ENCODE data around the gene DSCAM. TPM values are rescaled to one million over a fixed set of nuclear protein-coding genes. Genes with fewer than 3 reads are reported as not detected.

The DSCAM gene
- total and polyA plus RNA-seq, 4 experiments from 2014 or later = not detected

- Mint-ChIP-seq H3K27ac (no peak overlapping the region), H3K4me1 (no peaks in the 10 kb centered on the region), H3K27me3 (peaks cover 0 to 3% of the 10 kb centered on the region in 2 donors), H3K4me3 (no peak overlapping the region), H3K9me3 (peaks cover 0 to 6% (median 3%) of the 10 kb centered on the region in 8 donors), H3K36me3 (no peaks in the 10 kb centered on the region)
- H3K4me3 ChIP-seq (ENCODE audit: low read length in 2 of 2) = no peak overlapping the region
- intact Hi-C loops (cut with micrococcal nuclease) = no loop called here
- DNase-seq = no peak
- H3K9me3 ChIP-seq (ENCODE audit: control insufficient read depth in 1 of 2, low read length in 2 of 2) = no peaks in the 10 kb centered on the region
- POLR2A ChIA-PET (ENCODE audit: partially characterized antibody) = no interaction called here
- no peaks in the 10 kb centered on the region for H3K27me3 ChIP-seq (ENCODE audit: insufficient read depth, low read length)
- no peaks in the 10 kb centered on the region for H3K4me1 ChIP-seq (ENCODE audit: insufficient read depth, low read length)
- CTCF ChIA-PET (ENCODE audit: partially characterized antibody) = no interaction called here
- H3K27ac ChIP-seq (ENCODE audit: low read depth, low read length) = no peak overlapping the region
- no peaks in the 10 kb centered on the region for H3K36me3 ChIP-seq (ENCODE audit: insufficient read depth, low read length)
Observed at GRCh38 chr21:40753756-40754155, 93.2 kb downstream of the DSCAM start.

- intact Hi-C loops (cut with micrococcal nuclease) = no loop called here
- Mint-ChIP-seq H3K9me3 (peaks cover 0 to 5% (median 3%) of the 10 kb centered on the region in 8 donors), H3K27me3 (peaks cover 0 to 3% of the 10 kb centered on the region in 2 donors), H3K4me1 (no peaks in the 10 kb centered on the region), H3K27ac (no peak overlapping the region), H3K4me3 (no peak overlapping the region), H3K36me3 (no peaks in the 10 kb centered on the region)
- DNase-seq = no peak
- ChIA-PET POLR2A (ENCODE audit: partially characterized antibody) (no interaction called here), CTCF (ENCODE audit: partially characterized antibody) (no interaction called here)
- Histone ChIP-seq H3K36me3 (ENCODE audit: insufficient read depth, low read length) (no peaks in the 10 kb centered on the region), H3K27me3 (ENCODE audit: insufficient read depth, low read length) (no peaks in the 10 kb centered on the region), H3K4me3 (ENCODE audit: low read length in 2 of 2) (no peak overlapping the region), H3K9me3 (ENCODE audit: control insufficient read depth in 1 of 2, low read length in 2 of 2) (no peaks in the 10 kb centered on the region), H3K27ac (ENCODE audit: low read depth, low read length) (no peak overlapping the region), H3K4me1 (ENCODE audit: insufficient read depth, low read length) (no peaks in the 10 kb centered on the region)
Observed at GRCh38 chr21:40752125-40752524, 94.8 kb downstream of the DSCAM start.

- Histone ChIP-seq H3K36me3 (ENCODE audit: insufficient read depth, low read length) (no peaks in the 10 kb centered on the region), H3K27me3 (ENCODE audit: insufficient read depth, low read length) (no peaks in the 10 kb centered on the region), H3K27ac (ENCODE audit: low read depth, low read length) (no peak overlapping the region), H3K9me3 (ENCODE audit: control insufficient read depth in 1 of 2, low read length in 2 of 2) (no peaks in the 10 kb centered on the region), H3K4me1 (ENCODE audit: insufficient read depth, low read length) (no peaks in the 10 kb centered on the region), H3K4me3 (ENCODE audit: low read length in 2 of 2) (no peak overlapping the region)
- POLR2A ChIA-PET (ENCODE audit: partially characterized antibody) = no interaction called here
- intact Hi-C loops (cut with micrococcal nuclease) = no loop called here
- no peaks in the 10 kb centered on the region for H3K36me3 Mint-ChIP-seq
- peaks cover 0 to 2% of the 10 kb centered on the region in 2 donors for H3K27me3 Mint-ChIP-seq
- H3K9me3 Mint-ChIP-seq = peaks cover 0 to 3% (median 1%) of the 10 kb centered on the region in 8 donors
- no peak for DNase-seq
- no peaks in the 10 kb centered on the region for H3K4me1 Mint-ChIP-seq
- H3K4me3 Mint-ChIP-seq = no peak overlapping the region
- H3K27ac Mint-ChIP-seq = no peak overlapping the region
- CTCF ChIA-PET (ENCODE audit: partially characterized antibody) = no interaction called here
Observed at GRCh38 chr21:40751221-40751620, 95.7 kb downstream of the DSCAM start.

GRCh38 chr21:40736145-40736544 is 110.8 kb downstream of the DSCAM start:
- CTCF ChIA-PET (ENCODE audit: partially characterized antibody) = no interaction called here
- Mint-ChIP-seq H3K4me1 (no peaks in the 10 kb centered on the region), H3K27ac (no peak overlapping the region), H3K4me3 (no peak overlapping the region), H3K9me3 (peaks cover 0 to 4% (median 0%) of the 10 kb centered on the region in 8 donors), H3K27me3 (peaks cover 0 to 2% of the 10 kb centered on the region in 2 donors), H3K36me3 (no peaks in the 10 kb centered on the region)
- Histone ChIP-seq H3K27ac (ENCODE audit: low read depth, low read length) (no peak overlapping the region), H3K9me3 (ENCODE audit: control insufficient read depth in 1 of 2, low read length in 2 of 2) (no peaks in the 10 kb centered on the region), H3K4me1 (ENCODE audit: insufficient read depth, low read length) (no peaks in the 10 kb centered on the region), H3K36me3 (ENCODE audit: insufficient read depth, low read length) (no peaks in the 10 kb centered on the region), H3K4me3 (ENCODE audit: low read length in 2 of 2) (no peak overlapping the region), H3K27me3 (ENCODE audit: insufficient read depth, low read length) (no peaks in the 10 kb centered on the region)
- POLR2A ChIA-PET (ENCODE audit: partially characterized antibody) = no interaction called here
- DNase-seq = no peak
- intact Hi-C loops (cut with micrococcal nuclease) = no loop called here

GRCh38 chr21:40733024-40733397 is 113.9 kb downstream of the DSCAM start:
- intact Hi-C loops (cut with micrococcal nuclease) = no loop called here
- no peak overlapping the region for H3K4me3 Mint-ChIP-seq
- H3K27ac Mint-ChIP-seq = no peak overlapping the region

GRCh38 chr21:40732253-40733023 is 114.5 kb downstream of the DSCAM start:
- DNase-seq = no peak
- Histone ChIP-seq H3K27ac (ENCODE audit: low read depth, low read length) (no peak overlapping the region), H3K4me3 (ENCODE audit: low read length in 2 of 2) (no peak overlapping the region), H3K27me3 (ENCODE audit: insufficient read depth, low read length) (no peaks in the 10 kb centered on the region), H3K4me1 (ENCODE audit: insufficient read depth, low read length) (no peaks in the 10 kb centered on the region), H3K36me3 (ENCODE audit: insufficient read depth, low read length) (no peaks in the 10 kb centered on the region), H3K9me3 (ENCODE audit: control insufficient read depth in 1 of 2, low read length in 2 of 2) (no peaks in the 10 kb centered on the region)
- peaks cover 0 to 2% of the 10 kb centered on the region in 2 donors for H3K27me3 Mint-ChIP-seq
- no peak overlapping the region for H3K4me3 Mint-ChIP-seq
- ChIA-PET CTCF (ENCODE audit: partially characterized antibody) (no interaction called here), POLR2A (ENCODE audit: partially characterized antibody) (no interaction called here)
- H3K4me1 Mint-ChIP-seq = no peaks in the 10 kb centered on the region
- H3K36me3 Mint-ChIP-seq = no peaks in the 10 kb centered on the region
- H3K27ac Mint-ChIP-seq = no peak overlapping the region
- intact Hi-C loops (cut with micrococcal nuclease) = no loop called here
- H3K9me3 Mint-ChIP-seq = peaks cover 0 to 2% (median 0%) of the 10 kb centered on the region in 8 donors

More at GRCh38 chr21:40733024-40733397, 113.9 kb downstream of the DSCAM start:
- no peaks in the 10 kb centered on the region for H3K9me3 ChIP-seq (ENCODE audit: control insufficient read depth in 1 of 2, low read length in 2 of 2)
- no peak overlapping the region for H3K4me3 ChIP-seq (ENCODE audit: low read length in 2 of 2)
- H3K4me1 Mint-ChIP-seq = no peaks in the 10 kb centered on the region
- H3K27me3 Mint-ChIP-seq = peaks cover 0 to 2% of the 10 kb centered on the region in 2 donors
- no peak for DNase-seq
- no peaks in the 10 kb centered on the region for H3K4me1 ChIP-seq (ENCODE audit: insufficient read depth, low read length)
- peaks cover 0 to 2% (median 0%) of the 10 kb centered on the region in 8 donors for H3K9me3 Mint-ChIP-seq
- POLR2A ChIA-PET (ENCODE audit: partially characterized antibody) = no interaction called here
- no peaks in the 10 kb centered on the region for H3K36me3 ChIP-seq (ENCODE audit: insufficient read depth, low read length)
- CTCF ChIA-PET (ENCODE audit: partially characterized antibody) = no interaction called here
- no peaks in the 10 kb centered on the region for H3K36me3 Mint-ChIP-seq
- no peak overlapping the region for H3K27ac ChIP-seq (ENCODE audit: low read depth, low read length)
- H3K27me3 ChIP-seq (ENCODE audit: insufficient read depth, low read length) = no peaks in the 10 kb centered on the region

GRCh38 chr21:40731206-40731605 is 115.8 kb downstream of the DSCAM start:
- no peak overlapping the region for H3K4me3 ChIP-seq (ENCODE audit: low read length in 2 of 2)
- Mint-ChIP-seq H3K36me3 (no peaks in the 10 kb centered on the region), H3K4me1 (no peaks in the 10 kb centered on the region), H3K9me3 (peaks cover 0 to 2% (median 0%) of the 10 kb centered on the region in 8 donors), H3K4me3 (no peak overlapping the region), H3K27ac (no peak overlapping the region), H3K27me3 (peaks cover 0 to 2% of the 10 kb centered on the region in 2 donors)
- intact Hi-C loops (cut with micrococcal nuclease) = no loop called here
- POLR2A ChIA-PET (ENCODE audit: partially characterized antibody) = no interaction called here
- no peak for DNase-seq
- H3K4me1 ChIP-seq (ENCODE audit: insufficient read depth, low read length) = no peaks in the 10 kb centered on the region
- H3K36me3 ChIP-seq (ENCODE audit: insufficient read depth, low read length) = no peaks in the 10 kb centered on the region
- no peak overlapping the region for H3K27ac ChIP-seq (ENCODE audit: low read depth, low read length)
- no peaks in the 10 kb centered on the region for H3K9me3 ChIP-seq (ENCODE audit: control insufficient read depth in 1 of 2, low read length in 2 of 2)
- CTCF ChIA-PET (ENCODE audit: partially characterized antibody) = no interaction called here
- no peaks in the 10 kb centered on the region for H3K27me3 ChIP-seq (ENCODE audit: insufficient read depth, low read length)
